Stimulated activated CD4-positive, alpha-beta T cell treated with anti-CD3 and anti-CD28 coated beads, Interleukin-15, amount 100 ng/mL, for 1 hour (primary cell): Measurements from ENCODE around the gene ANGEL2.
"Not testable (repeated sequence)": the region's sequence is repeated elsewhere in the genome, so short reads cannot be mapped to it uniquely, and the experiment has no call there.

Source experiments
- DNase-seq, 2 donors: peaks; one replicate each; pipeline ENCODE4 v3.0.0-alpha.2; 2020; ENCODE audit warnings: low read depth in 1 of 2, low spot score in 1 of 2

Gene ANGEL2, protein sequence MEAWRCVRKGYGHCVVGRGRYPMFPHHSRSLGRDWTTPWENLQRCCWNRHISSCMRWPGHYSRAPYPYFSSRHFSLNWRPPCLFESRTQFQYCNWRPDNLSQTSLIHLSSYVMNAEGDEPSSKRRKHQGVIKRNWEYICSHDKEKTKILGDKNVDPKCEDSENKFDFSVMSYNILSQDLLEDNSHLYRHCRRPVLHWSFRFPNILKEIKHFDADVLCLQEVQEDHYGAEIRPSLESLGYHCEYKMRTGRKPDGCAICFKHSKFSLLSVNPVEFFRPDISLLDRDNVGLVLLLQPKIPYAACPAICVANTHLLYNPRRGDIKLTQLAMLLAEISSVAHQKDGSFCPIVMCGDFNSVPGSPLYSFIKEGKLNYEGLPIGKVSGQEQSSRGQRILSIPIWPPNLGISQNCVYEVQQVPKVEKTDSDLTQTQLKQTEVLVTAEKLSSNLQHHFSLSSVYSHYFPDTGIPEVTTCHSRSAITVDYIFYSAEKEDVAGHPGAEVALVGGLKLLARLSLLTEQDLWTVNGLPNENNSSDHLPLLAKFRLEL

GRCh38 chr1:213015099-213016050 is at the start of gene ANGEL2:
ANGEL2 (minus strand) TSS chr1:213015867; CDS start chr1:213015671, 196 bp downstream.
- DNase-seq: peak; percentile 88

- no peak for DNase-seq
Observed at GRCh38 chr1:213061263-213061662, 45.6 kb upstream of the ANGEL2 start.

DNA sequence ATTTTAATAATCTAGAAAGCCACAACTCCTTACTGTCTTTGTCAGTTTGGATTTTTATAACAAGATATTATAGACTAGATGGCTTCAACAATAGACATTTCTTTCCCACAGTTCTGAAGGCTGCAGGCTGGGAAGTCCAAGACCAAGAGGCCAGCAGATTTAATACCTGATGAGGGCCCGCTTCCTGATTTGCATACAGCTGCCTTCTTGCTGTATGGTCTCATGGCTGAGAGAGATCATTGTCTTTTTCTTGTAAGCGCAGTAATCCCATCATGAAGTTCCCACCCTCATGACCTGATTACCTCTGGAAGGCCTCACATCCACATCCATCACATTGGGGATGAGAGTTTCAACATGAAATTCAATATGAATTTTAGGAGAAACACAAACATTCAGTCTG is 45.2 kb upstream of the ANGEL2 start:
- DNase-seq: no peak

DNA sequence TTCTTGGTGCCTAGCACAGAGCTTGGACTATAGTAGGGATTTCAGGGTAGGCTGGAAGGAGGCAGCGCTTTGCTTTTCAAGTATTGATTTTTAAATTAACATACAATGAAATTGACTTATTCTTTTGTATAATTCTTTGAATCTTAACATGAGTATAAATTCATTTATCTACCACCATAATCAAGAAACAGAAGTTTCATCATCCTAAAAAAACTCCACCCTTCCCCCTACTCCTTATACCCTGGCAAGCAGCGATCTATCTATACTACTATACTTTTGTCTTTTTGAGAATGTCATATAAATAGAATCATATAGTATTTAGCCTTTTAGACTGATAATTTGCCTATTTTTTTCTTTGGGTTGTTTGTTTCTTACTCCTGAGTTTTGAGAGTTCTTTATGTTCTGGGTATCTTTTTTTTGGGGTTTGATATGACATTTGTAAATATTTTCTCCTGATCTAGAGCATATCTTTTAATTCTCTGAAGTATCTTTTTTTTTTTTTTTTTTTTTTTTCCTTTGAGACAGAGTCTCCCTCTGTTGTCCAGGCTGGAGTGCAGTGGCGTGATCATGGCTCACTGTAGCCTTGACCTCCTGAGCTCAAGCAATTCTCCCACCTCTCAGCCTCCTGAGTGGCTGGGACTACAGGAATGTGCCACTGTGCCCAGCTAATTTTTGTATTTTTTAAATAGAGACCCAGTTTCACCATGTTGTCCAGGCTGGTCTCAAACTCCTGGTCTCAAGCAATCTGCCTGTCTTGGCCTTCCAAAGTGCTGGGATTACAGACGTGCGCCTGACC is 41.8 kb upstream of the ANGEL2 start:
- no peak for DNase-seq

DNA sequence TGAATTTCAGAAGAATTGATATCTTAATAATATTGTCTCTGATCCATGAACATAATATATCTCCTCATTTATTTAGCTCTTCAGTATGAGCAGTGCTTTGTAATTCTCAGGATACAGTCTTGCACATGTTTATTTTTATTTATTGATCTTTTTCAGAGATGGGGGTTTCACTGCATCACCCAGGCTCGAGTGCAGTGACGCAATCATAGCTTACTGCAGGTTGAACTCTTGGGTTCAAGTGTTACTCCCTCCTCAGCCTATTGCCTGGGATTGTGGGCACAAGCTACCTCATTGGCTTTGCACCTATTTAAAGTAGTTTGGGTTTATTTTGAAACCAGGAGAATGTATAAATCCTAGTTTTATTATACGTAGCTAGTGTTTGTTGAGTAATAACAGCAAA is 40.1 kb upstream of the ANGEL2 start:
- no peak for DNase-seq

- DNase-seq: no peak
Observed at GRCh38 chr1:213054733-213055591, 39.3 kb upstream of the ANGEL2 start.

GRCh38 chr1:213054142-213054541 is 38.5 kb upstream of the ANGEL2 start:
- DNase-seq: no peak

DNA sequence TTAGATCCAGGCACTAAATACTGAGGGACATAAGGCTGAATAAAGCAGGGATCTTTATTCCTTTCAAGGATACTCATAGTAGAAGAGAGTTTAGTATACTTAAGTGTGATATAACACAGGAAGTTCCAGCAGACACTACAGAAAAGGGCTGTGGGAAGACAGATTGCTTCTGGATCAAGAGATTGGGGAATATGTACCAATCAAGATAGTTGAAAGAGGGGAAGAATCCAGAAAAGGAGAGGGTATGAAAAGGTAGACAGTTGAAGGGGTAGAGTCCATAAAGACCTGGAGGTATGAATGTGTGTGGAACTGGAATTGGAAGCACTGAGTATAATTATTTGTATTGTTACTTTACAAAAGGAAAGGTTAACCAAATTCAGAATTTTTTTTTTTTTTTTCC is 37.8 kb upstream of the ANGEL2 start:
- no peak for DNase-seq

DNA sequence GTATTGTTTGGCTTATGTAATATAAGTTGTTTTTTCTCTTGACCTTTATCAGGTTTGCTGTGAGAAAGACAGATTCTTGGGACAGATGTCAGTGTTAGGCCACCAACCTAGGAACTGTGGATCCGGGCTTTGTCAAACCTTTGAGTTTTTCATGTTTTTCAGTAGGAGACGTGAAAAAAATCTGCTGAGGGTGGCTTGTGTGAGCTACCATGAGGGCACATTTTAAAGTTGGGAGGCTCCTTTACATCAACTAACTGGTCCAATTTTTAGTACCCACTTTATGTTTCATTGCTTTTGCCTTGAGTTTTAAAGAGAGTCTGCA is 36.2 kb upstream of the ANGEL2 start:
- no peak for DNase-seq

- peak; percentile 49 to 73 for DNase-seq
Observed at GRCh38 chr1:213051127-213051880, 35.6 kb upstream of the ANGEL2 start, which contains the start of gene RPS6KC1. RPS6KC1 (plus strand) TSS chr1:213051241; CDS start chr1:213051405, 164 bp downstream.

DNA sequence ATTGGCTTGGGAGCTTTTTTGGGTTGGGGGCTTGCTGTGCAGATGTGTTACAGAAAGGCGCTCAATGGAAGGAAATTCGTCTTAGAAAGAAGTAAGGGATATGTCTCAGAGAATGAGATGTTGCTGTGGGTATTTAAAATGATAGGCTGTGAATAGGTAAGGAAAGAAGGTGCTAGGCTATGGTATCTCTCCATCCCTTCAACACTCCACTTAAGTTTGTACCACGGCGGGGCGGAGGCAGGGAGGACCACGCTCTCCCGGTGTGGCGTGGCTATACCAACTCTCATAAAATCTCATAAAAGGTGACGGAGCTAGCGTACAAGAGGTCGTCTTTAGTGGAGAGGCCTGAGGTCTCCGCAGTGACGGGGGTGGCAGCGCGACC is 35.1 kb upstream of the ANGEL2 start:
- no peak for DNase-seq

DNA sequence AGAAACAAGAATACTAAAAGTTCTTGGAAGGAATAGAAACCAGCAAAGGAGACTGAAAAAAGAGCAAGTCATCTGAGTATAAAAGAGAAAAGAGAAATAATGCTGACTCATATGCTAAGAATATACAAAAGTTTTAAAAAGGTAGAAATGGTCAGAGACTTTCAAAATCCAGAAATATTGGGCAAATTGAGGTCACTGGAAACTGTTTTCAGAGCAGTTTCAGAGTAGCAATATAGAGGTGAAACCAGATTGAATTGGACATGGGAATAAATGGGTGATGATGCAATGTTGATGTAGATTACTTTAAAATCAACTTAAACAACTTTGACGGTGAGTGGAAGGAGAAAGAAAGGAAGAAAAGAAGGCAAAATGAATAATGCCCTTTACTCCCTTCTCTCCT is 33.6 kb upstream of the ANGEL2 start:
- DNase-seq: no peak

DNA sequence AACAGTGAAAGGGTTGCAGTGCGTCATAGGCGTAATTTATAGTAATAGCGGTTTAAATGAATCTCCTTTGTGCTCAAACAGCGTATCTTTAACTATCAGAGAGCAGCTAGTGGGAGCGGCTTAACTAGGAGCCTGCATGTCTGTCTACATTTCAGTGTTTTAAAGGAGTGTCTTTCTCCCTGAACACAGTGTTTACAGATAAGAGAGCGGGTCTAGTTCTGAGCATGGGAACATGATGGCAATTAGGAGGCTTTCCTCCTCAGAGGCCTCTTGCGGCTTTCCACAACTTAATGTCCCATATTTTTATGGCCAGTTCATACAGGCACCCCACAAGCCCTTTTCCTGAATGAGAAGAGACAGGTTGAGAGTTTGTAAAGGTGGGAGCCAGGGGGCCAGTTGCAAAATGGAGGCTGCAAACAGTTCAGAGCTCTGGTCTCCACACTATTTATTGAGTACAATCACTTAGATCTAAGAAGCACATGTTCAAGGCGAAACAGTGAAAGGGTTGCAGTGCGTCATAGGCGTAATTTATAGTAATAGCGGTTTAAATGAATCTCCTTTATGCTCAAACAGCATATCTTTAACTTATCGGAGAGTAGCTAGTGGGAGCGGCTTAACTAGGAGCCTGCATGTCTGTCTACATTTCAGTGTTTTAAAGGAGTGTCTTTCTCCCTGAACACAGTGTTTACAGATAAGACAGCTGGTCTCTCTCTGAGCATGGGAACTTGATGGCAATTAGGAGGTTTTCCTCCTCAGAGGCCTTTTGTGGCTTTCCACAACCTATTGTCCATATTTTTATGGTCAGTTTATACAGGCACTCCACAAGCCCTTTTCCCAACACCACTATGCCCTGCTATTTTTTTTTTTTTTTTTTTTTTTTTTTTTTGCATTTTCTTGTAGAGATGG is 29.9 kb upstream of the ANGEL2 start:
- DNase-seq: not testable (repeated sequence)

GRCh38 chr1:213041443-213041842 is 25.8 kb upstream of the ANGEL2 start:
- DNase-seq: no peak

- no peak for DNase-seq
Observed at GRCh38 chr1:213035573-213035972, 19.9 kb upstream of the ANGEL2 start.

- DNase-seq: no peak
Observed at GRCh38 chr1:213034713-213035112, 19.0 kb upstream of the ANGEL2 start.

GRCh38 chr1:213032651-213033050 is 17.0 kb upstream of the ANGEL2 start:
- DNase-seq: no peak

DNA sequence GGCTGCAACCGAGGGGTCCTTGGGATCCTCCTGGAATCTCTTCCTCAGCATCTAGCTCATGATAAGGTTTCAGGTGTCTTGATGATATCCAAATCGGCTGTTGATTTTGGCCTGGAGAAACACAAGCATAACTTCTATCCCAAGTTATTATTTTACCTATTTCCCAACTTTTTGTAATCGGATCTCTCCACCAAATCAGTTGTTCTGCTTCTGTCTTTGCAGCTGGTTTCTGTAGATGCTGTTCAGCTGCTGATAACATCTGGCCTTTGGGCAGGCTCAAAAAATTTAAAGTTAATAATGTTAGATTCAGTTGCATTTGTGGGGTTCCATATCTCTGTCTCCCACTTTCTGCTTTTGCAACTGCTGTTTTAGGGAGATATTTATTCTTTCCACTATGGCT is 11.4 kb upstream of the ANGEL2 start:
- not testable (repeated sequence) for DNase-seq
